PC-3 (cell line): Measurements from ENCODE around the gene EIF4G3. TPM values are rescaled to one million over a fixed set of nuclear protein-coding genes. Genes with fewer than 3 reads are reported as not detected.

ENCODE experiments used
- ATAC-seq: fragments of 200-7000 bp; cut with Tn5 transposase; 2 replicates; pipeline ENCODE4 v1.9.1; 2020; ENCODE audit warnings: mild to moderate bottlenecking, moderate library complexity
- BruUV-seq: library from RNA; stranded (reverse); fragments of 400-500 nt; replicated peaks from 2 replicates; lab custom pipeline; 2021; lab: Mats Ljungman, UMichigan
- CTCF ChIA-PET: fragments of 300-600 bp; sonication (Branson Sonifier 250); formaldehyde crosslinking; loops from one replicate; lab custom pipeline; 2022; ENCODE audit warnings: antibody characterized with exemption; lab: Charles Lee
- POLR2A ChIA-PET: fragments of 300-600 bp; sonication (Branson Sonifier 250); formaldehyde crosslinking; loops from one replicate; lab custom pipeline; 2022; ENCODE audit warnings: antibody characterized with exemption; ENCODE audit not compliant: unreplicated experiment; lab: Charles Lee
- DNase-seq: peaks from one replicate; pipeline ENCODE4 v3.0.0-alpha.2; 2015
- H2AFZ ChIP-seq: fragments of 300-600 bp; sonication (generic); 2 replicates; pipeline ENCODE4 v1.6.0; 2016; ENCODE audit warnings: antibody characterized with exemption, low read length
- H3F3A ChIP-seq: fragments of 300-600 bp; sonication (generic); one replicate; pipeline ENCODE4 v1.6.0; 2017; ENCODE audit warnings: antibody characterized with exemption, low read length, control low read depth, mild to moderate bottlenecking; ENCODE audit not compliant: unreplicated experiment
- H3K27ac ChIP-seq: fragments of 300-600 bp; sonication (generic); 2 replicates; pipeline ENCODE4 v1.5.1; 2016; ENCODE audit warnings: mild to moderate bottlenecking, low read length
- H3K27me3 ChIP-seq: fragments of 300-600 bp; sonication (generic); 2 replicates; pipeline ENCODE4 v1.6.1; 2016; ENCODE audit warnings: low read length, mixed read lengths
- H3K36me3 ChIP-seq: fragments of 300-600 bp; sonication (generic); 2 replicates; pipeline ENCODE4 v1.6.1; 2016; ENCODE audit warnings: low read depth, mixed run types, low read length, mixed read lengths
- H3K4me1 ChIP-seq: fragments of 300-600 bp; sonication (generic); 2 replicates; pipeline ENCODE4 v1.5.1; 2016; ENCODE audit warnings: low read length; ENCODE audit not compliant: insufficient read depth
- H3K4me2 ChIP-seq: fragments of 300-600 bp; sonication (generic); 2 replicates; pipeline ENCODE4 v1.6.0; 2016; ENCODE audit warnings: low read length
- H3K4me3 ChIP-seq: fragments of 300-600 bp; sonication (generic); 2 replicates; pipeline ENCODE4 v1.5.1; 2016; ENCODE audit warnings: mild to moderate bottlenecking, low read length, mixed read lengths
- H3K79me2 ChIP-seq: fragments of 300-600 bp; sonication (generic); 2 replicates; pipeline ENCODE4 v1.6.1; 2017; ENCODE audit warnings: low read length, mixed read lengths
- H3K9ac ChIP-seq: fragments of 300-600 bp; sonication (generic); 2 replicates; pipeline ENCODE4 v1.6.0; 2016; ENCODE audit warnings: mild to moderate bottlenecking, low read length
- H3K9me2 ChIP-seq: fragments of 300-600 bp; sonication (generic); replicated peaks from 2 replicates; pipeline ENCODE4 v1.6.1; 2016; ENCODE audit warnings: mixed run types, low read length, mixed read lengths
- H3K9me3 ChIP-seq: fragments of 300-600 bp; sonication (generic); 2 replicates; pipeline ENCODE4 v1.6.1; 2016; ENCODE audit warnings: low read length, mixed read lengths
- H4K20me1 ChIP-seq: fragments of 300-600 bp; sonication (generic); 2 replicates; pipeline ENCODE4 v1.6.1; 2016; ENCODE audit warnings: low read length, mixed read lengths
- CTCF ChIP-seq: fragments of 300-600 bp; sonication (generic); conservative IDR thresholded peaks from 2 replicates; pipeline ENCODE4 v1.5.1; 2017; ENCODE audit warnings: antibody characterized with exemption, low read depth, mild to moderate bottlenecking, low read length
- EZH2 ChIP-seq: fragments of 300-600 bp; sonication (generic); IDR thresholded peaks from one replicate; pipeline ENCODE4 v1.6.1; 2017; ENCODE audit warnings: antibody characterized with exemption, mild to moderate bottlenecking, low read length; ENCODE audit not compliant: unreplicated experiment
- EZH2phosphoT487 ChIP-seq: fragments of 300-600 bp; sonication (generic); IDR thresholded peaks from 2 replicates; pipeline ENCODE4 v1.6.1; 2018; ENCODE audit warnings: mild to moderate bottlenecking, antibody characterized with exemption, low read length, borderline replicate concordance
- intact Hi-C: fragments of 100-400 bp; cut with micrococcal nuclease; formaldehyde crosslinking; loops from 2 replicates; pipeline ENCODE4 v1.9.0; 2023
- total RNA-seq: library from RNA; depleted of rRNA; stranded (reverse); fragments of >200 nt; gene quantifications from 2 replicates; pipeline ENCODE4 v1.2.3, GENCODE V29; 2014

The EIF4G3 gene
- total RNA-seq, 1 experiment from 2014 or later: 16.9 TPM

GRCh38 chr1:21001042-21001441 lies 175.7 kb downstream of the EIF4G3 start:
- DNase-seq (no peak), ATAC-seq (no peak)
- H4K20me1 ChIP-seq: no peaks in the 10 kb centered on the region
- no peak overlapping the region for H3K4me3 ChIP-seq
- ChIA-PET POLR2A (no interaction called here), CTCF (no interaction called here)
- no peak overlapping the region for H3K27ac ChIP-seq
- no peaks in the 10 kb centered on the region for H3K27me3 ChIP-seq
- no peak overlapping the region for H2AFZ ChIP-seq
- no peaks in the 10 kb centered on the region for H3F3A ChIP-seq
- no peaks in the 10 kb centered on the region for H3K9me2 ChIP-seq
- no peak overlapping the region for H3K4me2 ChIP-seq
- H3K9ac ChIP-seq: no peak overlapping the region
- H3K9me3 ChIP-seq: no peaks in the 10 kb centered on the region
- no peaks in the 10 kb centered on the region for H3K36me3 ChIP-seq
- TF ChIP-seq EZH2phosphoT487 (no peak), EZH2 (no peak), CTCF (no peak)
- BruUV-seq: no TSS peak
- intact Hi-C loops: no loop called here
- H3K79me2 ChIP-seq: no peaks in the 10 kb centered on the region
- H3K4me1 ChIP-seq: no peaks in the 10 kb centered on the region

- Histone ChIP-seq H3K4me1 (no peaks in the 10 kb centered on the region), H3K9ac (no peak overlapping the region), H2AFZ (no peak overlapping the region), H3F3A (no peaks in the 10 kb centered on the region), H3K9me2 (no peaks in the 10 kb centered on the region), H3K27ac (no peak overlapping the region), H3K27me3 (no peaks in the 10 kb centered on the region), H3K4me2 (no peak overlapping the region), H3K9me3 (no peaks in the 10 kb centered on the region), H4K20me1 (no peaks in the 10 kb centered on the region), H3K79me2 (no peaks in the 10 kb centered on the region), H3K36me3 (no peaks in the 10 kb centered on the region), H3K4me3 (no peak overlapping the region)
- intact Hi-C loops: no loop called here
- CTCF ChIA-PET: no interaction called here
- BruUV-seq: no TSS peak
- no peak for TF ChIP-seq EZH2phosphoT487
- TF ChIP-seq EZH2: no peak
- TF ChIP-seq CTCF: no peak
- no peak for DNase-seq
- POLR2A ChIA-PET: no interaction called here
- ATAC-seq: no peak
Observed at GRCh38 chr1:21000245-21000594, 176.5 kb downstream of the EIF4G3 start.

GRCh38 chr1:20999525-21000244 lies 177.0 kb downstream of the EIF4G3 start:
- Histone ChIP-seq H3K27ac (no peak overlapping the region), H3K9me3 (no peaks in the 10 kb centered on the region), H4K20me1 (no peaks in the 10 kb centered on the region), H3K79me2 (no peaks in the 10 kb centered on the region), H2AFZ (no peak overlapping the region), H3K9ac (no peak overlapping the region), H3K27me3 (no peaks in the 10 kb centered on the region), H3K9me2 (no peaks in the 10 kb centered on the region), H3K4me1 (no peaks in the 10 kb centered on the region), H3K4me2 (no peak overlapping the region), H3F3A (no peaks in the 10 kb centered on the region), H3K36me3 (no peaks in the 10 kb centered on the region), H3K4me3 (no peak overlapping the region)
- intact Hi-C loops: loop anchor here (10.0 kb wide), 1 partner anchor 55 kb away; no protein-coding TSS in a partner anchor
- DNase-seq: no peak
- ChIA-PET CTCF (no interaction called here), POLR2A (no interaction called here)
- no TSS peak for BruUV-seq
- ATAC-seq: no peak
- TF ChIP-seq CTCF (no peak), EZH2 (no peak), EZH2phosphoT487 (no peak)
